ENCODE measurements around the gene PSMD6. TPM values are rescaled to one million over a fixed set of nuclear protein-coding genes. Genes with fewer than 3 reads are reported as not detected.
A peak's percentile ranks its signal among the peaks of the same experiment; 100 is the strongest.

Gene PSMD6
- total RNA-seq, 2 donors from 2014 or later = 91.3 to 97.3 TPM

- DNase-seq = no peak
- Mint-ChIP-seq H3K36me3 (ENCODE audit: low read depth) (no peaks in the 10 kb centered on the region), H3K4me3 (no peak overlapping the region), H3K27me3 (peaks cover 67% of the 10 kb centered on the region), H3K4me1 (no peaks in the 10 kb centered on the region), H3K27ac (no peak overlapping the region)
- no peak for ATAC-seq
- no peaks in the 10 kb centered on the region for H3K9me3 ChIP-seq (ENCODE audit: control insufficient read depth, low read length, poor library complexity, severe bottlenecking)
Measured at GRCh38 chr3:64055076-64055475, 31.8 kb upstream of the PSMD6 start.

GRCh38 chr3:64054488-64054887 is 31.2 kb upstream of the PSMD6 start:
- no peak for ATAC-seq
- DNase-seq = no peak
- Mint-ChIP-seq H3K4me3 (no peak overlapping the region), H3K27me3 (peaks cover 70% of the 10 kb centered on the region), H3K27ac (no peak overlapping the region), H3K36me3 (ENCODE audit: low read depth) (no peaks in the 10 kb centered on the region), H3K4me1 (no peaks in the 10 kb centered on the region)
- no peaks in the 10 kb centered on the region for H3K9me3 ChIP-seq (ENCODE audit: control insufficient read depth, low read length, poor library complexity, severe bottlenecking)

- no peak for ATAC-seq
- H3K36me3 Mint-ChIP-seq (ENCODE audit: low read depth) = no peaks in the 10 kb centered on the region
Measured at GRCh38 chr3:64053581-64053980, 30.3 kb upstream of the PSMD6 start.

GRCh38 chr3:64053117-64053516 is 29.8 kb upstream of the PSMD6 start:
- no peak for ATAC-seq
- no peak for DNase-seq
- Mint-ChIP-seq H3K4me1 (no peaks in the 10 kb centered on the region), H3K36me3 (ENCODE audit: low read depth) (no peaks in the 10 kb centered on the region), H3K27me3 (peaks cover 64% of the 10 kb centered on the region), H3K4me3 (no peak overlapping the region), H3K27ac (no peak overlapping the region)
- H3K9me3 ChIP-seq (ENCODE audit: control insufficient read depth, low read length, poor library complexity, severe bottlenecking) = no peaks in the 10 kb centered on the region

More at GRCh38 chr3:64053581-64053980, 30.3 kb upstream of the PSMD6 start:
- no peaks in the 10 kb centered on the region for H3K4me1 Mint-ChIP-seq
- H3K4me3 Mint-ChIP-seq = no peak overlapping the region
- no peak for DNase-seq
- H3K9me3 ChIP-seq (ENCODE audit: control insufficient read depth, low read length, poor library complexity, severe bottlenecking) = no peaks in the 10 kb centered on the region
- no peak overlapping the region for H3K27ac Mint-ChIP-seq
- peaks cover 67% of the 10 kb centered on the region for H3K27me3 Mint-ChIP-seq

GRCh38 chr3:64049832-64050231 is 26.5 kb upstream of the PSMD6 start:
- H3K27ac Mint-ChIP-seq = no peak overlapping the region
- ATAC-seq = no peak

GRCh38 chr3:64049136-64049535 is 25.8 kb upstream of the PSMD6 start:
- H3K27ac Mint-ChIP-seq = no peak overlapping the region
- H3K4me1 Mint-ChIP-seq = no peaks in the 10 kb centered on the region
- ATAC-seq (no peak), DNase-seq (no peak)
- peaks cover 61% of the 10 kb centered on the region for H3K27me3 Mint-ChIP-seq
- no peak overlapping the region for H3K4me3 Mint-ChIP-seq
- peaks cover 2% of the 10 kb centered on the region for H3K36me3 Mint-ChIP-seq (ENCODE audit: low read depth)
- H3K9me3 ChIP-seq (ENCODE audit: control insufficient read depth, low read length, poor library complexity, severe bottlenecking) = no peaks in the 10 kb centered on the region

More at GRCh38 chr3:64049832-64050231, 26.5 kb upstream of the PSMD6 start:
- no peak for DNase-seq
- Mint-ChIP-seq H3K27me3 (peaks cover 60% of the 10 kb centered on the region), H3K4me3 (no peak overlapping the region), H3K4me1 (no peaks in the 10 kb centered on the region), H3K36me3 (ENCODE audit: low read depth) (peaks cover 2% of the 10 kb centered on the region)
- H3K9me3 ChIP-seq (ENCODE audit: control insufficient read depth, low read length, poor library complexity, severe bottlenecking) = no peaks in the 10 kb centered on the region

GRCh38 chr3:64048631-64049061 is 25.4 kb upstream of the PSMD6 start:
- Mint-ChIP-seq H3K4me1 (no peaks in the 10 kb centered on the region), H3K27me3 (peaks cover 65% of the 10 kb centered on the region), H3K36me3 (ENCODE audit: low read depth) (peaks cover 2% of the 10 kb centered on the region), H3K4me3 (no peak overlapping the region), H3K27ac (no peak overlapping the region)
- no peak for DNase-seq
- ATAC-seq = no peak
- H3K9me3 ChIP-seq (ENCODE audit: control insufficient read depth, low read length, poor library complexity, severe bottlenecking) = no peaks in the 10 kb centered on the region

GRCh38 chr3:64047787-64048186 is 24.5 kb upstream of the PSMD6 start:
- H3K4me1 Mint-ChIP-seq = no peaks in the 10 kb centered on the region
- no peak for ATAC-seq
- no peak for DNase-seq
- peaks cover 2% of the 10 kb centered on the region for H3K36me3 Mint-ChIP-seq (ENCODE audit: low read depth)
- H3K9me3 ChIP-seq (ENCODE audit: control insufficient read depth, low read length, poor library complexity, severe bottlenecking) = no peaks in the 10 kb centered on the region
- H3K27ac Mint-ChIP-seq = no peak overlapping the region
- peak overlapping the region; percentile 5 for H3K4me3 Mint-ChIP-seq
- H3K27me3 Mint-ChIP-seq = peaks cover 74% of the 10 kb centered on the region

- Mint-ChIP-seq H3K4me3 (no peak overlapping the region), H3K27ac (no peak overlapping the region), H3K36me3 (ENCODE audit: low read depth) (peaks cover 2% of the 10 kb centered on the region), H3K4me1 (no peaks in the 10 kb centered on the region), H3K27me3 (peaks cover 76% of the 10 kb centered on the region)
- DNase-seq (no peak), ATAC-seq (no peak)
- no peaks in the 10 kb centered on the region for H3K9me3 ChIP-seq (ENCODE audit: control insufficient read depth, low read length, poor library complexity, severe bottlenecking)
Measured at GRCh38 chr3:64046996-64047594, 23.8 kb upstream of the PSMD6 start.

- no peak overlapping the region for H3K27ac Mint-ChIP-seq
- H3K27me3 Mint-ChIP-seq = peaks cover 76% of the 10 kb centered on the region
- H3K36me3 Mint-ChIP-seq (ENCODE audit: low read depth) = peaks cover 4% of the 10 kb centered on the region
- H3K4me1 Mint-ChIP-seq = no peaks in the 10 kb centered on the region
- no peak for DNase-seq
- ATAC-seq = no peak
- H3K4me3 Mint-ChIP-seq = no peak overlapping the region
- H3K9me3 ChIP-seq (ENCODE audit: control insufficient read depth, low read length, poor library complexity, severe bottlenecking) = no peaks in the 10 kb centered on the region
Measured at GRCh38 chr3:64046592-64046991, 23.3 kb upstream of the PSMD6 start.

- peaks cover 4% of the 10 kb centered on the region for H3K36me3 Mint-ChIP-seq (ENCODE audit: low read depth)
- H3K4me1 Mint-ChIP-seq = peaks cover 4% of the 10 kb centered on the region
- ATAC-seq = no peak
- H3K9me3 ChIP-seq (ENCODE audit: control insufficient read depth, low read length, poor library complexity, severe bottlenecking) = no peaks in the 10 kb centered on the region
- H3K4me3 Mint-ChIP-seq = no peak overlapping the region
- H3K27me3 Mint-ChIP-seq = peaks cover 76% of the 10 kb centered on the region
- H3K27ac Mint-ChIP-seq = no peak overlapping the region
- no peak for DNase-seq
Measured at GRCh38 chr3:64042952-64043351, 19.7 kb upstream of the PSMD6 start.

- H3K27me3 Mint-ChIP-seq = peaks cover 58% of the 10 kb centered on the region
Measured at GRCh38 chr3:64039981-64040733, 16.9 kb upstream of the PSMD6 start.

GRCh38 chr3:64039332-64039731 is 16.0 kb upstream of the PSMD6 start:
- Mint-ChIP-seq H3K4me1 (peaks cover 4% of the 10 kb centered on the region), H3K27ac (no peak overlapping the region), H3K27me3 (peaks cover 49% of the 10 kb centered on the region), H3K36me3 (ENCODE audit: low read depth) (peaks cover 2% of the 10 kb centered on the region), H3K4me3 (no peak overlapping the region)
- ATAC-seq = no peak
- no peak for DNase-seq
- H3K9me3 ChIP-seq (ENCODE audit: control insufficient read depth, low read length, poor library complexity, severe bottlenecking) = no peaks in the 10 kb centered on the region

More at GRCh38 chr3:64039981-64040733, 16.9 kb upstream of the PSMD6 start:
- Mint-ChIP-seq H3K27ac (no peak overlapping the region), H3K4me3 (no peak overlapping the region), H3K4me1 (peaks cover 4% of the 10 kb centered on the region), H3K36me3 (ENCODE audit: low read depth) (peaks cover 2% of the 10 kb centered on the region)
- H3K9me3 ChIP-seq (ENCODE audit: control insufficient read depth, low read length, poor library complexity, severe bottlenecking) = no peaks in the 10 kb centered on the region
- ATAC-seq = no peak
- no peak for DNase-seq
